Measurements from ENCODE around the gene PRSS21. TPM values are rescaled to one million over a fixed set of nuclear protein-coding genes. Genes with fewer than 3 reads are reported as not detected.

The PRSS21 gene
- total and polyA plus RNA-seq, 9 donors = 0.20 to 0.30 TPM; not detected in 7

GRCh38 chr16:2856686-2857450 is 39.8 kb downstream of the PRSS21 start:
- 82% methylated on average over 17 of the region's 24 CpGs for WGBS (ENCODE audit: insufficient coverage)
- H3K27ac ChIP-seq (ENCODE audit: low read length) = no peak overlapping the region
- H3K9me3 ChIP-seq (replicated peaks; ENCODE audit: control insufficient read depth, low read depth, low read length) = peaks cover 4% of the 10 kb centered on the region
- no peak overlapping the region for H3K4me3 ChIP-seq (ENCODE audit: low read length)
- no peaks in the 10 kb centered on the region for H3K36me3 ChIP-seq (ENCODE audit: control insufficient read depth, insufficient read depth, low read length)
- no peak for DNase-seq
- peaks cover 56% of the 10 kb centered on the region for H3K27me3 ChIP-seq (ENCODE audit: control insufficient read depth, insufficient read depth, low read length)
- no peaks in the 10 kb centered on the region for H3K4me1 ChIP-seq (ENCODE audit: control insufficient read depth, insufficient read depth, low read length)

GRCh38 chr16:2857451-2858244 is 40.6 kb downstream of the PRSS21 start, which contains the start of gene PRSS22:
PRSS22 (minus strand) TSS chr16:2858170; CDS start chr16:2858104, 66 bp downstream.
- no peak within 1 kb of the TSS for H3K4me3 ChIP-seq (ENCODE audit: low read length)
- no peaks in the 10 kb centered on the region for H3K4me1 ChIP-seq (ENCODE audit: control insufficient read depth, insufficient read depth, low read length)
- no peak within 1 kb of the TSS for H3K27ac ChIP-seq (ENCODE audit: low read length)
- DNase-seq = no peak
- H3K27me3 ChIP-seq (ENCODE audit: control insufficient read depth, insufficient read depth, low read length) = peaks cover 50% of the 10 kb centered on the region
- no peaks in the 10 kb centered on the region for H3K36me3 ChIP-seq (ENCODE audit: control insufficient read depth, insufficient read depth, low read length)
- peaks cover 4% of the 10 kb centered on the region for H3K9me3 ChIP-seq (replicated peaks; ENCODE audit: control insufficient read depth, low read depth, low read length)
- 7% methylated on average over 42 of the region's 42 CpGs for WGBS (ENCODE audit: insufficient coverage)

- WGBS (ENCODE audit: insufficient coverage) = 15% methylated on average over 18 of the region's 23 CpGs
- H3K9me3 ChIP-seq (replicated peaks; ENCODE audit: control insufficient read depth, low read depth, low read length) = peaks cover 4% of the 10 kb centered on the region
- H3K4me3 ChIP-seq (ENCODE audit: low read length) = no peak overlapping the region
- H3K4me1 ChIP-seq (ENCODE audit: control insufficient read depth, insufficient read depth, low read length) = no peaks in the 10 kb centered on the region
- H3K36me3 ChIP-seq (ENCODE audit: control insufficient read depth, insufficient read depth, low read length) = no peaks in the 10 kb centered on the region
- H3K27ac ChIP-seq (ENCODE audit: low read length) = no peak overlapping the region
- H3K27me3 ChIP-seq (ENCODE audit: control insufficient read depth, insufficient read depth, low read length) = peaks cover 44% of the 10 kb centered on the region
- DNase-seq = no peak
Measured at GRCh38 chr16:2858245-2859025, 41.4 kb downstream of the PRSS21 start.

GRCh38 chr16:2859686-2860265 is 42.7 kb downstream of the PRSS21 start:
- H3K9me3 ChIP-seq (replicated peaks; ENCODE audit: control insufficient read depth, low read depth, low read length) = peaks cover 4% of the 10 kb centered on the region
- H3K27me3 ChIP-seq (ENCODE audit: control insufficient read depth, insufficient read depth, low read length) = peaks cover 48% of the 10 kb centered on the region
- WGBS (ENCODE audit: insufficient coverage) = 68% methylated on average over 9 of the region's 10 CpGs
- no peak overlapping the region for H3K27ac ChIP-seq (ENCODE audit: low read length)
- H3K4me1 ChIP-seq (ENCODE audit: control insufficient read depth, insufficient read depth, low read length) = no peaks in the 10 kb centered on the region
- H3K36me3 ChIP-seq (ENCODE audit: control insufficient read depth, insufficient read depth, low read length) = no peaks in the 10 kb centered on the region
- H3K4me3 ChIP-seq (ENCODE audit: low read length) = no peak overlapping the region
- no peak for DNase-seq

- no peaks in the 10 kb centered on the region for H3K36me3 ChIP-seq (ENCODE audit: control insufficient read depth, insufficient read depth, low read length)
- no peak for DNase-seq
- peaks cover 4% of the 10 kb centered on the region for H3K9me3 ChIP-seq (replicated peaks; ENCODE audit: control insufficient read depth, low read depth, low read length)
- 92% methylated on average over 2 of the region's 8 CpGs for WGBS (ENCODE audit: insufficient coverage)
- no peak overlapping the region for H3K27ac ChIP-seq (ENCODE audit: low read length)
- H3K4me1 ChIP-seq (ENCODE audit: control insufficient read depth, insufficient read depth, low read length) = no peaks in the 10 kb centered on the region
- no peak overlapping the region for H3K4me3 ChIP-seq (ENCODE audit: low read length)
- H3K27me3 ChIP-seq (ENCODE audit: control insufficient read depth, insufficient read depth, low read length) = peaks cover 57% of the 10 kb centered on the region
Measured at GRCh38 chr16:2860826-2861567, 44.0 kb downstream of the PRSS21 start.

GRCh38 chr16:2865651-2866050 is 48.6 kb downstream of the PRSS21 start:
- no peak overlapping the region for H3K27ac ChIP-seq (ENCODE audit: low read length)
- H3K27me3 ChIP-seq (ENCODE audit: control insufficient read depth, insufficient read depth, low read length) = peaks cover 30% of the 10 kb centered on the region
- H3K4me1 ChIP-seq (ENCODE audit: control insufficient read depth, insufficient read depth, low read length) = peaks cover 5% of the 10 kb centered on the region
- no peak for DNase-seq
- WGBS (ENCODE audit: insufficient coverage) = 52% methylated on average over 3 of the region's 4 CpGs
- H3K4me3 ChIP-seq (ENCODE audit: low read length) = no peak overlapping the region
- peaks cover 4% of the 10 kb centered on the region for H3K9me3 ChIP-seq (replicated peaks; ENCODE audit: control insufficient read depth, low read depth, low read length)
- no peaks in the 10 kb centered on the region for H3K36me3 ChIP-seq (ENCODE audit: control insufficient read depth, insufficient read depth, low read length)

GRCh38 chr16:2866431-2866830 is 49.4 kb downstream of the PRSS21 start:
- no peak for DNase-seq
- WGBS (ENCODE audit: insufficient coverage) = 64% methylated on average over 3 of the region's 4 CpGs
- Histone ChIP-seq H3K4me3 (ENCODE audit: low read length) (no peak overlapping the region), H3K27me3 (ENCODE audit: control insufficient read depth, insufficient read depth, low read length) (peaks cover 25% of the 10 kb centered on the region), H3K27ac (ENCODE audit: low read length) (no peak overlapping the region), H3K36me3 (ENCODE audit: control insufficient read depth, insufficient read depth, low read length) (no peaks in the 10 kb centered on the region), H3K9me3 (replicated peaks; ENCODE audit: control insufficient read depth, low read depth, low read length) (no peaks in the 10 kb centered on the region), H3K4me1 (ENCODE audit: control insufficient read depth, insufficient read depth, low read length) (peaks cover 5% of the 10 kb centered on the region)

- peaks cover 5% of the 10 kb centered on the region for H3K4me1 ChIP-seq (ENCODE audit: control insufficient read depth, insufficient read depth, low read length)
- DNase-seq = no peak
- WGBS (ENCODE audit: insufficient coverage) = 60% methylated on average over 1 of the region's 8 CpGs
- H3K9me3 ChIP-seq (replicated peaks; ENCODE audit: control insufficient read depth, low read depth, low read length) = no peaks in the 10 kb centered on the region
- H3K4me3 ChIP-seq (ENCODE audit: low read length) = peak overlapping the region; percentile 86
- peak overlapping the region; percentile 96 for H3K27ac ChIP-seq (ENCODE audit: low read length)
- H3K27me3 ChIP-seq (ENCODE audit: control insufficient read depth, insufficient read depth, low read length) = peaks cover 28% of the 10 kb centered on the region
- no peaks in the 10 kb centered on the region for H3K36me3 ChIP-seq (ENCODE audit: control insufficient read depth, insufficient read depth, low read length)
Measured at GRCh38 chr16:2867661-2867986, 50.6 kb downstream of the PRSS21 start.

GRCh38 chr16:2867987-2868789 is 51.2 kb downstream of the PRSS21 start:
- peak overlapping the region; percentile 96 for H3K27ac ChIP-seq (ENCODE audit: low read length)
- WGBS (ENCODE audit: insufficient coverage) = 0% methylated on average over 35 of the region's 45 CpGs
- peaks cover 28% of the 10 kb centered on the region for H3K27me3 ChIP-seq (ENCODE audit: control insufficient read depth, insufficient read depth, low read length)
- no peaks in the 10 kb centered on the region for H3K36me3 ChIP-seq (ENCODE audit: control insufficient read depth, insufficient read depth, low read length)
- no peaks in the 10 kb centered on the region for H3K9me3 ChIP-seq (replicated peaks; ENCODE audit: control insufficient read depth, low read depth, low read length)
- H3K4me3 ChIP-seq (ENCODE audit: low read length) = peak overlapping the region; percentile 86
- DNase-seq = peak; percentile 95
- peaks cover 5% of the 10 kb centered on the region for H3K4me1 ChIP-seq (ENCODE audit: control insufficient read depth, insufficient read depth, low read length)

Data from muscle of leg (tissue), 11 donors.